ENCODE results near the gene MRTFB. TPM values are rescaled to one million over a fixed set of nuclear protein-coding genes. Genes with fewer than 3 reads are reported as not detected.

The MRTFB gene
- total and polyA plus RNA-seq, 2 donors (not counting 3 experiments of a cell fraction or from before 2014, with no cell fraction given) = 19.6 to 49.5 TPM

GRCh38 chr16:14110728-14111251 is 39.7 kb downstream of the MRTFB start:
- Histone ChIP-seq H4K20me1 (replicated peaks; ENCODE audit: control insufficient read depth, extremely low read depth, insufficient read depth, low read length) (peaks cover 8% of the 10 kb centered on the region), H2AFZ (ENCODE audit: low read depth, low read length) (no peak overlapping the region), H3K9me3 (replicated peaks; ENCODE audit: control insufficient read depth, insufficient read depth, low read length) (no peaks in the 10 kb centered on the region), H3K27ac (ENCODE audit: insufficient read depth, low read depth, low read length) (no peak overlapping the region), H3K79me2 (ENCODE audit: control insufficient read depth, insufficient read depth, low read length) (peaks cover 3% of the 10 kb centered on the region), H3K4me3 (replicated peaks in 1 of 3; ENCODE audit: insufficient read depth in 1 of 3, low read depth in 1 of 3, low read length in 3 of 3) (no peak overlapping the region), H3K4me1 (ENCODE audit: control insufficient read depth, extremely low read depth, insufficient read depth, low read length) (peaks cover 27% of the 10 kb centered on the region), H3K4me2 (ENCODE audit: insufficient read depth, low read length) (no peak overlapping the region), H3K9me1 (replicated peaks; ENCODE audit: control insufficient read depth, extremely low read depth, insufficient read depth, low read length) (no peaks in the 10 kb centered on the region), H3K36me3 (ENCODE audit: control insufficient read depth in 2 of 2, extremely low read depth in 1 of 2, insufficient read depth in 2 of 2, low read length in 2 of 2) (no peaks in the 10 kb centered on the region), H3K9ac (replicated peaks; ENCODE audit: extremely low read depth, insufficient read depth, low read length) (no peak overlapping the region), H3K27me3 (ENCODE audit: control insufficient read depth in 2 of 2, insufficient read depth in 2 of 2, low read length in 2 of 2) (no peaks in the 10 kb centered on the region)
- intact Hi-C loops (cut with micrococcal nuclease) (no loop called here), dilution Hi-C loops (cut with MboI; ENCODE audit: extremely low pct_ligation_motif_present, low sequenced_read_pairs) (no loop called here)
- BruUV-seq (replicated peaks) = no TSS peak
- FAIRE-seq (no peak), DNase-seq (ENCODE audit: low read depth, low spot score) (no peak)
- CTCF ChIA-PET = interaction anchor here (0.8 to 3.2 kb wide), 6 partner anchors 16 to 187 kb away, joined by 3 to 15 read pairs (median 8); no protein-coding TSS in a partner anchor
- POLR2A ChIA-PET = no interaction called here
- TF ChIP-seq MYC (IDR thresholded peaks at IDR 0.05; ENCODE audit: low read depth, low read length) = no peak
- no peak for TF ChIP-seq GATA2 (IDR thresholded peaks at IDR 0.05; ENCODE audit: insufficient read depth, insufficient read length, low read depth, low read length)
- TF ChIP-seq POLR2A (IDR thresholded peaks at IDR 0.05; ENCODE audit: low read depth, low read length) = no peak
- TF ChIP-seq MAX (IDR thresholded peaks at IDR 0.05; ENCODE audit: insufficient read depth, insufficient read length) = no peak
- no peak for TF ChIP-seq FOS (IDR thresholded peaks at IDR 0.05; ENCODE audit: borderline replicate concordance, insufficient read depth, low read length)
- TF ChIP-seq POLR2AphosphoS5 (IDR thresholded peaks at IDR 0.05; ENCODE audit: insufficient read depth, low read depth, low read length) = no peak

- TF ChIP-seq MYC (IDR thresholded peaks at IDR 0.05; ENCODE audit: low read depth, low read length) (no peak), MAX (IDR thresholded peaks at IDR 0.05; ENCODE audit: insufficient read depth, insufficient read length) (no peak), GATA2 (IDR thresholded peaks at IDR 0.05; ENCODE audit: insufficient read depth, insufficient read length, low read depth, low read length) (no peak), POLR2A (IDR thresholded peaks at IDR 0.05; ENCODE audit: low read depth, low read length) (no peak), JUN (IDR thresholded peaks at IDR 0.05; ENCODE audit: borderline replicate concordance, insufficient read depth, insufficient read length, low read depth) (no peak), EZH2 (IDR thresholded peaks at IDR 0.05; ENCODE audit: borderline replicate concordance, low read depth, low read length, severe bottlenecking) (no peak), CTCF (IDR thresholded peaks at IDR 0.05; ENCODE audit: extremely low read depth in 1 of 2, insufficient read depth in 1 of 2, low read depth in 1 of 2, low read length in 2 of 2) (no peak)
- H3K27me3 ChIP-seq (ENCODE audit: control insufficient read depth in 2 of 2, insufficient read depth in 2 of 2, low read length in 2 of 2) = no peaks in the 10 kb centered on the region
- H3K9me3 ChIP-seq (replicated peaks; ENCODE audit: control insufficient read depth, insufficient read depth, low read length) = no peaks in the 10 kb centered on the region
- FAIRE-seq (no peak), DNase-seq (ENCODE audit: low read depth, low spot score) (no peak)
- ChIA-PET CTCF (interaction anchor here (0.6 to 1.6 kb wide), 7 partner anchors 8 to 438 kb away, joined by 3 to 4 read pairs (median 3); partner anchors contain the start of gene ERCC4), POLR2A (no interaction called here)
- dilution Hi-C loops (cut with MboI; ENCODE audit: extremely low pct_ligation_motif_present, low sequenced_read_pairs) = no loop called here
- H3K27ac ChIP-seq (ENCODE audit: insufficient read depth, low read depth, low read length) = no peak overlapping the region
- no peaks in the 10 kb centered on the region for H3K9me1 ChIP-seq (replicated peaks; ENCODE audit: control insufficient read depth, extremely low read depth, insufficient read depth, low read length)
- intact Hi-C loops (cut with micrococcal nuclease) = no loop called here
- no peak overlapping the region for H2AFZ ChIP-seq (ENCODE audit: low read depth, low read length)
- H3K4me1 ChIP-seq (ENCODE audit: control insufficient read depth, extremely low read depth, insufficient read depth, low read length) = peaks cover 27% of the 10 kb centered on the region
- no peak overlapping the region for H3K4me3 ChIP-seq (replicated peaks in 1 of 3; ENCODE audit: insufficient read depth in 1 of 3, low read depth in 1 of 3, low read length in 3 of 3)
- H3K4me2 ChIP-seq (ENCODE audit: insufficient read depth, low read length) = no peak overlapping the region
- no peak overlapping the region for H3K9ac ChIP-seq (replicated peaks; ENCODE audit: extremely low read depth, insufficient read depth, low read length)
- BruUV-seq (replicated peaks) = no TSS peak
- peaks cover 3% of the 10 kb centered on the region for H3K79me2 ChIP-seq (ENCODE audit: control insufficient read depth, insufficient read depth, low read length)
- peaks cover 7% of the 10 kb centered on the region for H4K20me1 ChIP-seq (replicated peaks; ENCODE audit: control insufficient read depth, extremely low read depth, insufficient read depth, low read length)
- no peaks in the 10 kb centered on the region for H3K36me3 ChIP-seq (ENCODE audit: control insufficient read depth in 2 of 2, extremely low read depth in 1 of 2, insufficient read depth in 2 of 2, low read length in 2 of 2)
Measured at GRCh38 chr16:14111713-14112538, 40.8 kb downstream of the MRTFB start.

All from endothelial cell of umbilical vein (primary cell).